Glomerular visceral epithelial cell (primary cell): ENCODE results near the gene USHBP1.

ENCODE experiments used
- DNase-seq: peaks from one replicate; pipeline ENCODE4 v3.0.0-alpha.2; 2016; ENCODE audit errors: extremely low spot score

Gene USHBP1

GRCh38 chr19:17237747-17238706, 26.5 kb downstream of the USHBP1 start:
- DNase-seq: no peak

GRCh38 chr19:17236811-17237543, 27.6 kb downstream of the USHBP1 start:
- no peak for DNase-seq

- peak; percentile 60 for DNase-seq
Observed at GRCh38 chr19:17235971-17236777, 28.4 kb downstream of the USHBP1 start.

GRCh38 chr19:17235300-17235970, 29.1 kb downstream of the USHBP1 start:
- peak; percentile 64 for DNase-seq

GRCh38 chr19:17234911-17235299, 29.6 kb downstream of the USHBP1 start:
- peak; percentile 46 for DNase-seq

- no peak for DNase-seq
Observed at GRCh38 chr19:17232258-17232657, 32.3 kb downstream of the USHBP1 start.

- no peak for DNase-seq
Observed at GRCh38 chr19:17229890-17230289, 34.7 kb downstream of the USHBP1 start.

- no peak for DNase-seq
Observed at GRCh38 chr19:17227798-17228367, 36.7 kb downstream of the USHBP1 start.

GRCh38 chr19:17226002-17226933, 38.3 kb downstream of the USHBP1 start, which contains the start of gene OCEL1:
Gene OCEL1 (plus strand): TSS chr19:17226226. CDS start chr19:17226248, 22 bp downstream.
- DNase-seq: peak; percentile 99

GRCh38 chr19:17225053-17225452, 39.5 kb downstream of the USHBP1 start:
- DNase-seq: no peak

GRCh38 chr19:17220207-17220758, 44.3 kb downstream of the USHBP1 start:
- peak; percentile 62 for DNase-seq

- DNase-seq: no peak
Observed at GRCh38 chr19:17219286-17219685, 45.3 kb downstream of the USHBP1 start.

- no peak for DNase-seq
Observed at GRCh38 chr19:17216058-17216670, 48.4 kb downstream of the USHBP1 start.

GRCh38 chr19:17215127-17215971, 49.2 kb downstream of the USHBP1 start, which contains the start of gene USE1:
Gene USE1 (plus strand): TSS chr19:17215357. CDS start chr19:17215406, 49 bp downstream.
- peak; percentile 94 for DNase-seq

GRCh38 chr19:17214508-17215126, 49.9 kb downstream of the USHBP1 start:
- no peak for DNase-seq

GRCh38 chr19:17213334-17213733, 51.2 kb downstream of the USHBP1 start:
- no peak for DNase-seq
